ENCODE data around the gene ZGPAT. TPM values are rescaled to one million over a fixed set of nuclear protein-coding genes. Genes with fewer than 3 reads are reported as not detected.

ZGPAT gene
- total RNA-seq, 1 experiment from 2014 or later: 27.6 TPM

- H3K4me1 ChIP-seq (ENCODE audit: insufficient read depth, low read length): no peaks in the 10 kb centered on the region
- H3K4me3 Mint-ChIP-seq: peak overlapping the region in 1 of 2 experiments; percentile 30; a peak in 1 of 5 replicates
Observed at GRCh38 chr20:63774306-63774705, 66.5 kb downstream of the ZGPAT start.

More at GRCh38 chr20:63774306-63774705, 66.5 kb downstream of the ZGPAT start:
- Histone ChIP-seq H3K14ac (ENCODE audit: insufficient read depth, low read length) (no peak overlapping the region), H2AK5ac (ENCODE audit: insufficient read length, low read length) (no peak overlapping the region), H2BK20ac (ENCODE audit: low read depth, low read length, poor library complexity, severe bottlenecking) (no peak overlapping the region), H3K4me2 (ENCODE audit: insufficient read depth, insufficient read length, low read length) (no peak overlapping the region), H3K56ac (ENCODE audit: insufficient read length, low read depth, low read length) (no peak overlapping the region), H3K9me3 (ENCODE audit: control insufficient read depth, low read depth, low read length) (no peaks in the 10 kb centered on the region), H3K79me1 (ENCODE audit: insufficient read depth, low read depth, low read length, poor library complexity, severe bottlenecking) (no peaks in the 10 kb centered on the region), H3K23ac (ENCODE audit: insufficient read length, low read depth, low read length) (no peak overlapping the region), H4K8ac (replicated peaks; ENCODE audit: insufficient read length, low read depth, low read length) (no peak overlapping the region), H3K27ac (ENCODE audit: insufficient read length, low read depth, low read length) (no peak overlapping the region), H3K79me2 (ENCODE audit: insufficient read depth, low read length) (peaks cover 2% of the 10 kb centered on the region; the same call in 1 of the 2 replicates), H3K9ac (ENCODE audit: extremely low read depth, insufficient read length, low read length) (no peak overlapping the region), H3K23me2 (ENCODE audit: insufficient read length, low read depth, low read length, poor library complexity, severe bottlenecking) (peaks cover 7% of the 10 kb centered on the region), H3T11ph (ENCODE audit: low read length) (no peak overlapping the region), H2BK15ac (ENCODE audit: low read depth, low read length) (no peak overlapping the region), H3K4ac (ENCODE audit: low read depth, low read length) (no peak overlapping the region), H2BK120ac (ENCODE audit: low read depth, low read length, poor library complexity, severe bottlenecking) (no peak overlapping the region), H3K27me3 (ENCODE audit: insufficient read depth, low read length) (no peaks in the 10 kb centered on the region), H4K91ac (ENCODE audit: insufficient read length, low read depth, low read length) (no peak overlapping the region), H2BK5ac (ENCODE audit: insufficient read length, low read length) (no peak overlapping the region), H4K5ac (ENCODE audit: insufficient read length, low read depth, low read length) (no peak overlapping the region), H2BK12ac (ENCODE audit: insufficient read length, low read depth, low read length) (no peak overlapping the region), H2AFZ (ENCODE audit: low read length) (no peak overlapping the region), H4K20me1 (ENCODE audit: control insufficient read depth, insufficient read depth, insufficient read length) (no peaks in the 10 kb centered on the region), H3K18ac (ENCODE audit: insufficient read length, low read depth, low read length) (no peak overlapping the region)
- peaks cover 3 to 21% (median 19%) of the 10 kb centered on the region in 3 experiments; a peak in 6 of 7 replicates for H3K36me3 Mint-ChIP-seq (ENCODE audit: insufficient read depth in 1 of 3, low read depth in 3 of 3)
- H3K9me3 Mint-ChIP-seq: no peaks in the 10 kb centered on the region; a peak in 2 of 5 replicates
- no peaks in the 10 kb centered on the region; the same call in 1 of the 2 replicates for H3K27me3 Mint-ChIP-seq (ENCODE audit: low read depth)
- TF ChIP-seq CTCF (conservative IDR thresholded peaks at IDR 0.05): no peak
- peaks cover 19 to 21% of the 10 kb centered on the region in 2 experiments for H3K4me1 Mint-ChIP-seq
- DNase-seq: peak; percentile 30
- no peak overlapping the region; a peak in 1 of 7 replicates for H3K27ac Mint-ChIP-seq
- WGBS (ENCODE audit: extremely low coverage, insufficient read length, low lambda C conversion rate): no CpG with 5 or more reads among the region's 15 CpGs

Measured in H9 (cell line).